Naive B cell (primary cell): Measurements from ENCODE around the gene CD5L. TPM values are rescaled to one million over a fixed set of nuclear protein-coding genes. Genes with fewer than 3 reads are reported as not detected.
A peak's percentile ranks its signal among the peaks of the same experiment; 100 is the strongest.

Experiments used
- ATAC-seq, 2 donors: fragments of 150-1000 bp; cut with Tn5 transposase; 2 replicates each; pipeline ENCODE4 v1.10.0; 2021; ENCODE audit warnings: low read depth in 2 of 2, mild to moderate bottlenecking in 2 of 2, moderate library complexity in 2 of 2
- DNase-seq: peaks from one replicate; pipeline ENCODE4 v3.0.0; 2022
- H3K27ac Mint-ChIP-seq, 6 donors: one replicate each; pipeline ENCODE4 v1.8.0; 2020 to 2022; ENCODE audit warnings: mild to moderate bottlenecking in 6 of 6, mixed read lengths in 6 of 6, moderate library complexity in 5 of 6, inconsistent platforms in 2 of 6
- H3K27me3 Mint-ChIP-seq, 3 donors: one replicate each; pipeline ENCODE4 v1.8.0; 2021 to 2022; ENCODE audit warnings: mixed read lengths in 3 of 3, mild to moderate bottlenecking in 1 of 3
- H3K36me3 Mint-ChIP-seq, 2 donors: one replicate each; pipeline ENCODE4 v1.8.0; 2020 to 2022; ENCODE audit warnings: mixed read lengths in 2 of 2, inconsistent platforms in 1 of 2, mild to moderate bottlenecking in 1 of 2
- H3K4me1 Mint-ChIP-seq, 3 donors: one replicate each; pipeline ENCODE4 v1.8.0; 2020 to 2022; ENCODE audit warnings: mixed read lengths in 3 of 3, inconsistent platforms in 1 of 3, mild to moderate bottlenecking in 1 of 3, moderate library complexity in 1 of 3
- H3K4me3 Mint-ChIP-seq, 8 donors: one replicate each; pipeline ENCODE4 v1.8.0; 2020 to 2022; ENCODE audit warnings: mild to moderate bottlenecking in 8 of 8, mixed read lengths in 8 of 8, moderate library complexity in 8 of 8, inconsistent platforms in 2 of 8
- H3K9me3 Mint-ChIP-seq, 7 donors: one replicate each; pipeline ENCODE4 v1.8.0; 2020 to 2022; ENCODE audit warnings: mixed read lengths in 7 of 7, mild to moderate bottlenecking in 5 of 7, inconsistent platforms in 2 of 7, moderate library complexity in 1 of 7
- polyA plus RNA-seq, 6 donors: library from polyadenylated mRNA; unstranded; fragments of 300-500 nt; fragmentation: Illumina TruSeq; gene quantifications; one replicate each; pipeline ENCODE4 v1.2.3, GENCODE V29; 2021; ENCODE audit warnings: low read depth in 6 of 6

CD5L gene
- polyA plus RNA-seq, 6 donors from 2014 or later, result not detected

DNA sequence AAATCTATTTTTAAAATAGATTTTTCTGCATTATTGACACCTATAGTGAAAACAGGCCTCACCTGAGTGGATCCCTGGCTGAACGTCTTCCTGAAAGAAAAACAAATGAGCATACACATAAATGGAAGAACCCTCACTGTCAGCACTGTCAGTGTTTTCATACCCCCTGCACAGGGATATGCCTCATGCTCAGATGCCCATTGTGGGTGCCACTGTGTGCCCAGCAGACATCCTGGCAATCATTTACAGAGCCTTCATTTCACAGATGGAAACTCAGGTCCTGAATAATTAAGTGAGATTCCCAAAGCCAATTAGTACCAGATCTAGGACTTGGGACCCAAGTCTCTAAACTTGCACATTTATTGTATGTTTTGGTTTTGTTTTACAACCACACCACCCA lies 41.6 kb downstream of the CD5L start:
- no peak for ATAC-seq
- Mint-ChIP-seq H3K36me3 (peaks cover 39 to 48% of the 10 kb centered on the region in 2 donors), H3K9me3 (peaks cover 0 to 1% (median 0%) of the 10 kb centered on the region in 7 donors), H3K27ac (peak overlapping the region in 2 of 6 donors; percentile 29 to 74), H3K27me3 (no peaks in the 10 kb centered on the region), H3K4me3 (no peak overlapping the region), H3K4me1 (peaks cover 59 to 84% (median 77%) of the 10 kb centered on the region in 3 donors)
- no peak for DNase-seq

- H3K36me3 Mint-ChIP-seq, result peaks cover 37 to 53% of the 10 kb centered on the region in 2 donors
- peaks cover 2 to 13% (median 11%) of the 10 kb centered on the region in 7 donors for H3K9me3 Mint-ChIP-seq
- peaks cover 43 to 66% (median 61%) of the 10 kb centered on the region in 3 donors for H3K4me1 Mint-ChIP-seq
- ATAC-seq, result peak; percentile 74 to 88
- no peaks in the 10 kb centered on the region for H3K27me3 Mint-ChIP-seq
- H3K27ac Mint-ChIP-seq, result peak overlapping the region; percentile 52 to 92 (median 80)
- no peak for DNase-seq
- peak overlapping the region in 7 of 8 donors; percentile 13 to 81 (median 51) for H3K4me3 Mint-ChIP-seq
Measured at GRCh38 chr1:157798211-157798610, 43.4 kb downstream of the CD5L start.

- H3K9me3 Mint-ChIP-seq, result no peaks in the 10 kb centered on the region
- H3K36me3 Mint-ChIP-seq, result peaks cover 20 to 22% of the 10 kb centered on the region in 2 donors
- peak; percentile 31 for DNase-seq
- peaks cover 82 to 94% (median 90%) of the 10 kb centered on the region in 3 donors for H3K4me1 Mint-ChIP-seq
- peak; percentile 21 to 23 for ATAC-seq
- no peaks in the 10 kb centered on the region for H3K27me3 Mint-ChIP-seq
- H3K27ac Mint-ChIP-seq, result peak overlapping the region; percentile 34 to 90 (median 71)
- peak overlapping the region in 7 of 8 donors; percentile 29 to 82 (median 63) for H3K4me3 Mint-ChIP-seq
Measured at GRCh38 chr1:157785248-157785647, 56.4 kb downstream of the CD5L start.

DNA sequence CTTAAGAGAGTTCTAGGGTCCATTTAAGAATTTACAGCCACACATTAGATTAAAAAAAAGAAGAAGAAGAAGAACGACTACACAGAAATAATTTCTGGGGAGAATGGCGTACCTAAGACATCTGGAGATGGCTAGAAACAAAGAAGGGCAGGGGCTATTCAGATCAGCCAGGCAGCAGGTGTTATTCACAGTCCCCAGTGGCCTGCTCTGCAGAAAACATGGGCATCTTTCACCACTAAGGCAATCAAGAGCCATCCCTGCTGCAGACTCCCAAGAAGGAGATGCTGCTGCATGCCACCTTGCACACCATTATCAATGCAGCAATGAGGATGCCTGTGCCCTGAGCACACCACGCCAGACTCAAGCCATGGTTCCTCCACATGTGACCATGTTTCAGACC lies 56.8 kb downstream of the CD5L start:
- ATAC-seq (no peak), DNase-seq (no peak)
- no peaks in the 10 kb centered on the region for H3K27me3 Mint-ChIP-seq
- H3K9me3 Mint-ChIP-seq, result no peaks in the 10 kb centered on the region
- peak overlapping the region; percentile 29 to 82 (median 63) for H3K4me3 Mint-ChIP-seq
- peak overlapping the region in 4 of 6 donors; percentile 58 to 90 (median 76) for H3K27ac Mint-ChIP-seq
- H3K36me3 Mint-ChIP-seq, result peaks cover 18% of the 10 kb centered on the region in 2 donors
- peaks cover 83 to 97% (median 91%) of the 10 kb centered on the region in 3 donors for H3K4me1 Mint-ChIP-seq

- ATAC-seq (peak in 1 of 2 donors; percentile 13), DNase-seq (peak; percentile 29)
- H3K4me1 Mint-ChIP-seq, result peaks cover 77 to 99% (median 90%) of the 10 kb centered on the region in 3 donors
- peaks cover 8 to 11% of the 10 kb centered on the region in 2 donors for H3K36me3 Mint-ChIP-seq
- H3K27me3 Mint-ChIP-seq, result no peaks in the 10 kb centered on the region
- H3K4me3 Mint-ChIP-seq, result peak overlapping the region in 6 of 8 donors; percentile 1 to 56 (median 22)
- H3K27ac Mint-ChIP-seq, result peak overlapping the region in 4 of 6 donors; percentile 86 to 95 (median 90)
- no peaks in the 10 kb centered on the region for H3K9me3 Mint-ChIP-seq
Measured at GRCh38 chr1:157782931-157783330, 58.7 kb downstream of the CD5L start.

- H3K4me1 Mint-ChIP-seq, result peaks cover 74 to 100% (median 89%) of the 10 kb centered on the region in 3 donors
- peaks cover 0 to 4% of the 10 kb centered on the region in 2 donors for H3K36me3 Mint-ChIP-seq
- H3K27me3 Mint-ChIP-seq, result no peaks in the 10 kb centered on the region
- no peaks in the 10 kb centered on the region for H3K9me3 Mint-ChIP-seq
- peak overlapping the region; percentile 49 to 95 (median 86) for H3K27ac Mint-ChIP-seq
- ATAC-seq, result peak; percentile 16 to 19
- no peak for DNase-seq
- H3K4me3 Mint-ChIP-seq, result peak overlapping the region; percentile 1 to 80 (median 56)
Measured at GRCh38 chr1:157781048-157781447, 60.6 kb downstream of the CD5L start.

Other genes starting within 250 kb of the CD5L start
- under 1 TPM in 3 of 6 donors, not detected in 3; 0.08 to 0.23 (median 0.09) TPM for gene FCRL4, start 243.7 kb downstream of the CD5L start, polyA plus RNA-seq
- 100 to 1,000 TPM; 129 to 322 (median 238) TPM for gene FCRL3, start 141.0 kb downstream of the CD5L start, polyA plus RNA-seq
- 10 to 100 TPM; 26.1 to 98.4 (median 41.4) TPM for gene FCRL2, start 64.7 kb downstream of the CD5L start, polyA plus RNA-seq
- 100 to 1,000 TPM; 294 to 743 (median 458) TPM for gene FCRL1, start 21.7 kb downstream of the CD5L start, polyA plus RNA-seq
- not detected for gene KIRREL1, start 151.8 kb upstream of the CD5L start, polyA plus RNA-seq